ENCODE data around the gene ABLIM2.

- no peak for TF ChIP-seq CTCF (IDR thresholded peaks at IDR 0.05)
- TF ChIP-seq POLR2A (IDR thresholded peaks at IDR 0.05), result no peak
- TF ChIP-seq POLR2AphosphoS5 (IDR thresholded peaks at IDR 0.05), result no peak
Measured at GRCh38 chr4:8044244-8044643, 114.4 kb downstream of the ABLIM2 start.
